Limb (tissue), 2 donors: Measurements from ENCODE around the gene RMND5A.
A peak's percentile ranks its signal among the peaks of the same experiment; 100 is the strongest.
"Not testable (repeated sequence)": the region's sequence is repeated elsewhere in the genome, so short reads cannot be mapped to it uniquely, and the experiment has no call there.

ENCODE experiments used
- DNase-seq, 2 donors: peaks; one replicate each; pipeline ENCODE4 v3.0.0-alpha.2; 2016; ENCODE audit errors: extremely low spot score in 2 of 2

RMND5A gene, protein sequence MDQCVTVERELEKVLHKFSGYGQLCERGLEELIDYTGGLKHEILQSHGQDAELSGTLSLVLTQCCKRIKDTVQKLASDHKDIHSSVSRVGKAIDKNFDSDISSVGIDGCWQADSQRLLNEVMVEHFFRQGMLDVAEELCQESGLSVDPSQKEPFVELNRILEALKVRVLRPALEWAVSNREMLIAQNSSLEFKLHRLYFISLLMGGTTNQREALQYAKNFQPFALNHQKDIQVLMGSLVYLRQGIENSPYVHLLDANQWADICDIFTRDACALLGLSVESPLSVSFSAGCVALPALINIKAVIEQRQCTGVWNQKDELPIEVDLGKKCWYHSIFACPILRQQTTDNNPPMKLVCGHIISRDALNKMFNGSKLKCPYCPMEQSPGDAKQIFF

DNA sequence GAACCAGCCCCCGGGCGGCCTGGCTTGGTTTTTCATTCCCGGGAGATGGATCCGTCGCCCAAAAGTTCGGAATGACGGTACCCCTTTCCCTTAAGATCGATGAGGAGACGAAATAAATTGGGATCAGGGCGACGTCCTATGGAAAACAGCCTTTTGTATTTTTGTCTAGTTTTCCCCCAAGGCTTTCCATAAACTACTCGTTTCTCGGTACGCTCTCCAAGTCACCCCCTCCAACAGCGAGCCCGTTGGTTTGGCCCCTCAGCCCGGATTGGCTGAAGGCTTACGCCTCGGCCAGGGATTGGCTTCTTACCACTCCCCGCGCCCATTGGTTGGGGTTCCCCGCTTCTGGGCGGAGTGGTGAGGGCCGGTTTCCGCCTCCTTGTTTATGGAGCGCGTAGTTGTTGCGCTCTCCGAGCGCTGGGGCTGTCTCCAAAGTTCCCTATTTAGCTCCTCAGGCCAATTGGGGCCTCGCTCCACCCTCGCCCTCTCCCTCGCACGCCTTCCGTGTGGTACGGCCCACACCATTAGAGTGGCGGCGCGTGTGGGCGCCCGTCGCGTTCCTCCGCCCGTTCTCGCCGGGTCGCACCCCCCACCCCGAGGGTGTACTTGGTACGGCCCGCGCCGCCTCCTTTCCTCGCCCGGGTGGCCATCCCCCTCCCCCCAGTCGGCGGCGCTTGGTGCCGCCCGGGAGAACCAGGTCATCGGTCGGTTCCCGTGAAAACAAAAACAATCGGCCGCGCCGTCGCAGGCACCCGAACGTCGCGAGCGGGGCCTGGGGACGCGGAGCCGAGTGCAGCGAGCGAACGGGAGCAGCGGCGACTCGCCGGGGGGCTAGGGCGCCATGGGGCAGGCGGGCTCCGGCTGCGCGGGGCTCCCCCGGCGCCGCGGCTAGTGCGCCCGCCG is at the start of gene RMND5A:
RMND5A (plus strand) TSS at position 655 of the 903 bp plus-strand sequence. CDS start 377 bp downstream, outside the sequence.
- peak; percentile 86 to 94 for DNase-seq

DNA sequence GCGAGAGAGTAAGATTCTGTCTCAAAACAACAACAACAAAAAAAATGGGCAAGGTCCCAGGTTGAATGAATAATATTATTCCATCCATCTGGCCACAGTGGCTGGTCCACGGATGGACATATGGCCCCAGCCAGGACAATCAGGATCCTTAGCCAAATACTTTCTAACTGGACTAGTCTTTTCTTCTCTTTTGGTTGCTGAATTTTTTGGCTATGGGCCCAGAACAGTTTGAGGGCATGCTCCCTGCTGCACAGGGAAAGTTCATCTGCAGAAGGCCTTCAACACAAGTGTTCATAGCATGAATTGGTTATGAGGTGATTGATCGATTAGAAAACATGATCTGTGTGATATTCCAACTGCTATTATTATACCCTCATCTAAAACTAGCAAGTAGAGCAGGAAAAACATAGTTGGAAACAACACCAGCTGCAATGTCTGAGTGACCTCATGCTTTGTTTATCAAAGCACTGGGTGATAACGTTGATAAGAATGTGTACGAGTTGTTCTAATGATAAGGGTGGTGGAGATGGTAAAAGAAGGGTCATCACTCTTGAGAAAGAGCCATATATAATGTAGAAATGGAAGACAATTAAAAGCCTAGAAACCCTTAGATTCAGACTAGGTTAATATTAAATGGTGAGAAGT is 48.6 kb upstream of the RMND5A start:
- no peak for DNase-seq

DNA sequence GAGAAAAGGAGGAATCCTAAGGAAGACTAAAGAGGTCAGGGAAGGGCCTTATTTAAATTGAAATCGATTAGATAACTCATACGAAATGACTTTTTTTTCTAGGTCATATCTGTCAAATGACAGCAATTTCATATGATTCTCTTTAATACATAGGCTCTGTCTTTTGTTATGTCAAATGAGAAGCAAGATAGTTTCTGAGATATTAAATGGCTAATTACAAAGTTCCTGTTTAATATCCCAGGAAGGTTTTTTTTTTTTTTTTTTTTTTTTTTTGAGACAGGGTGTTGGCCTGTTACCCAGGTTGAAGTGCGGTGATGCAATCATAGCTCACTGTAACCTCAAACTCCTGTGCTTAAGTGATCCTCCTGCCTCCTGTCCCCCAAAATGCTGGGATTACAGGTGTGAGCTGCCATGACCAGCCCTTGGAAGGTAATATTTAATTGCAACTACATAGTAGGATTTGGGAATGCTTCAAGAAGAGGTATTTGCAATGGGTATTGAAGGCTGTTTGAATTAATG is 48.0 kb upstream of the RMND5A start:
- DNase-seq: no peak

DNA sequence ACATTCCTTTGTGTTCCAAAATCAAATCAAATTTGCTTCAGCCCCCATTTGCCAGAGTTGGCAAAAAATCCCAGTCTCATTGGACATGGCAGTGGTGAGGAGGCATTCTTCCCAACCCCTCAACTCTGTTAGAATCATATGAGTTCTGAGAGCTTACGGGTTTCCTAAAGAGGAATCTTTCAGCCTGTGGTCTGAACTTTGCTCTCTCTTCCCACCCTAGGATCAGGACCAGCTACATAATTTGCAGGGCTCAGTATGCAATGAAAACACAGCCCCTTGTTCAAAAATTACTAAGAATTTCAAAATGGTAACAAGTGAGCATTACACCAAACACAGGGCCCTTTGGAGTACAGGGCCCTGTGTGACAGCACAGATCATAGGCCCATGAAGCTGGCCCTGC is 47.1 kb upstream of the RMND5A start:
- DNase-seq: no peak

DNA sequence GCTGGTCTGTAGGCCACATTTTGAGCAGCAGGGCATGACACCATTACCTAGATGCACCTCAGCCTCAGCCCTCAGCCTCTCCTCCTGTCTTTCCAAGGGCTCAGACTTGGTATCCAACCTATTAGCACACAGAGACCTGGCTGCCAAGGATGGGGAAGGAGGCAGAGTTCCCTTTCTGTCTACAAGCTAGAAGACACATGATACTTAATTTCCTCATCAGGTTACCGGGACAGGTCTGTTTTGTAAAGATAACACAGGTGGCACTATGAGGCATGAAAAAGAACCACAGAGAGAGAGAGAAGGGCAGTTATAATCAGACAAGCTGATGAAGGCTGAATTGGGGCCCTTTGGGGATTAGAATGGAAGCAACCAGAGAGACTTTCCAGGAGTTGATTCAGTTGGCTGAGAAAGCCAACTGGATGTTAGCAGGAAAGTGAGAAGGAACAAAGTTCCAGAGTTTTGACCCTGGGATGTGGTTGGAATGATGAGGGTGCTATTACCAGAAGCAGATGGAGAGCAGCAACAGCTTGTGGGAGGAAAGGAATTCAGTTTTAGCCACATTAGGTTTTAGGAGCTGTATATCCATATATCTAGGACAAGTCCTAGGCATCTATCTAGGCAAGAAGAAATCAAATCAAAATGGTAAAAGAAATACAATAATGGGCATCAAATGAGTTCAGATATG is 46.0 kb upstream of the RMND5A start:
- no peak for DNase-seq

DNA sequence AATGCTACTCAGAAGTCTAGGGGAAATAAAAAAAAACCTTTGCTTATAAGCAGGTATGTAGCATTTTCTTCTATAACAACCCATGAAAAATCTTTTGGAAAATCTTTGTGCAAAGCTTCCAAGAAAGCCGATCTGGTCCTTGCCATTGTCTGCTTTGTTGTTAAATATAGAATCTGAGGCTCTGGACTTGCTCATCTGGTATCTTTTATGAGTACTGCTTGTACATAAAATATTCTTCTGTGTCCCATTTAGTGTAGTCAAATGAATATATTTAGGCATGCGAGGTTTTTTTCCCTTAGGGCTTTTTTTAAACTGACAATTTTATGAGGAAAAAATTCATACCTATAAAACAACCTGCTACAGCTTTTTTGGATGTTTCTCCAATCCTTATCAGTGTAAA is 45.0 kb upstream of the RMND5A start:
- DNase-seq: no peak

DNA sequence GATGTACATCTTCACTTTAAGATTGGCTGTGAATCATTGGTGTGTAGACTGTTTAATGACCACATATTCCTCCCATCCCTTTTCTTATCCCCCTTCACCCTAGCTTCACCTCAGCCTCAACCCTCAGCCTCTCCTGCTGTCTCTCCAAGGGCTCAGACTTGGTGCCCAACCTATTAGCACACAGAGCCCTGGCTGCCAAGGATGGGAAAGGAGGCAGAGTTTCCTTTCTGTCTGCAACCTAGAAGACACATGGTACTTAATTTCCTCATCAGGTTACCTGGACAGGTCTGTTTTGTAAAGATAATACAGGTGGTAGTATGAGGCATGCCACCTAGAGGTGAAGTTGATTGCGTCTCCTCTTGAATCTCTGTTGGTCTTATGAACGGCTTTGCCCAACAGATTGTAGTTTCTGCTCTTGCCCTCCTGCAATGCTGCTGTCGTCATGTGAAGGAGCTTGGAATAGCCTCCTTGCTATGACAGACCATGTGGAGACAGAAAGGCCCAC is 44.5 kb upstream of the RMND5A start:
- DNase-seq: no peak

DNA sequence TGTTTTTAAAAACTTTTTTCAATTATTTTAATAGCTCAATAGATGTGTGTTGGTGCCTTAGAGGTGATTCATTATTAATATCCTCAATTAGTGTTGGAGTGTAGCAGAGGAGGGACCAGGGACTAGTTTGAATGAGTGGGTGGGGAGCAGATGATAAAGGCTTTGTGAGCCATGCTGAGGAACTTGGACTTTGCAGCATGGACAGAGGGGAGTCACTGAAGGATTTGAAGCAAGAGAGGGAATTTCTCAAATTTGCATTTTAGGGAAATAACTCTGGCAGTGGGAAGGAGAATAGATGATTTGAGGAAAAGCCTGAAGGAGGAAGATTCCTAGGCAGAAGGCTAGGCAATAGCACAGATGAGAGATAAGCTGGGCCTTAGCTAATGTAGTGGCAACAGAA is 42.3 kb upstream of the RMND5A start:
- no peak for DNase-seq

DNA sequence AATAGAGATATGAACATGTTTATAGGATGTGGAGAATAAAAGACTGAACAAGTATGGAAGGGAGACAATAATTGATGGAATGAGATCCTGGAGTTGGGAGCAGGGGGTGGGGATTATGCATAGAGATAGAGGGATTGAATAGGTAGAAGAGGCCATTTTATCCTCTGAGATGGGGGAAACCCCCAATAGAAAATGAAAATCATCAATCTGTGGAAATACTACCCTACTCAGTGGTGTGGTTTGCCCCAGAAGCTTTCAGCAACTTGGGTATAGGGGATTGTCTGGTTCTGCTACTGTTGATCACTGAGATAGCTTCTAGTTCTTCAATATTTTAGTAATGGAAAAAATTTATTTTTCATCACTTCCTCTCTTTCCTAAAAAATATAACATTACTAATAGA is 41.1 kb upstream of the RMND5A start:
- no peak for DNase-seq

DNA sequence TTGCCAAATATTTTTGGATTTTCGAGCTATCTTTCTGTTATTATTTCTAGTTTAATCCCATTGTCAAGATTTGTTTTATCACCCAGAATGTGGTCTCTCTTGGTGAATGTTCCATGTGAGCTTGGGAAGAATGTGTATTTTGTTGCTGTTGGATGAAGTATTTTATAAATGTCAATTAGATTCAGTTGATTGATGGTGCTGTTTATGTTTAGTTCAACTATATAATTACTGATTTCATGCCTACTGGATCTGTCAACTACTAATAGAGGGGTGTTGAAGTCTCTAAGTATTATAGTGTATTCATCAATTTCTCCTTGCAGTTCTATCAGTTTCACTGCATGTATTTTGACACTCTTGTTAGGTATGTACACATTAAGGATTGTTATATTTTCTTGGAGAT is 34.7 kb upstream of the RMND5A start:
- DNase-seq: no peak

DNA sequence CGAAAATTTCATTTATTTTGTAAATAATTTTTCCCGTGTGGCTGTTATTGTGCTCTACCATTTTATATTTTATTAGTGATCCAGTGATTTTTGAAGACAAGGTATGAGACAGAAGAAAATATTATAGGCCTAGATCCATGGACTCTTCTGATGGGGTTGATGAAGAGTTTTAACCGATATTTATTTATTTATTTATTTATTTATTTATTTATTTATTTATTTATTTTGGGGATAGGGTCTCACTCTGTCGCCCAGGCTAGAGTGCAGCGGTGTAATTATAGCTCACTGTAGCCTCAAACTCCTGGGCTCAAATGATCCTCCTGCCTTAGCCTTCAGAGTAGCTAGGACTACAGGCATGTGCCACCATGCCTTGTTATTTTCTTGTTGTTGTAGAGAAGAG is 33.6 kb upstream of the RMND5A start:
- DNase-seq: no peak

DNA sequence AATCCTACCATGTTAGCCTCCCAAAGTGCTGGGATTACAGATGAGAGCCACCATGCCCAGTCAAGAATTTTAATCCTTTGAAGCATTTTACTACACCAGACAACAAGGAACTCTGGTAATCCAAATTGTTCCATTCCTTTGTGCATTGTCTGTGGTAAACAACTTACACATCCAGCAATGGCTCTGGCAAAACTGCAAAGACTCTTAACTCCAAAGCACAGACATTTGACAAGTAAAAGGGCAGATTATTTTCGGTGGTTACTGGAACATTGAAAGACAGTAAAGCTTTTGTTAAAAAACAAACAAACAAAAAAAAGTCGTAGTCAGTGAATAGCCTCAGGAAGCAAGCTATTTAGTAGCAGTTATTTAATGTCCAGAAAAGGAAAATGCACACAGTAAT is 33.2 kb upstream of the RMND5A start:
- no peak for DNase-seq

DNA sequence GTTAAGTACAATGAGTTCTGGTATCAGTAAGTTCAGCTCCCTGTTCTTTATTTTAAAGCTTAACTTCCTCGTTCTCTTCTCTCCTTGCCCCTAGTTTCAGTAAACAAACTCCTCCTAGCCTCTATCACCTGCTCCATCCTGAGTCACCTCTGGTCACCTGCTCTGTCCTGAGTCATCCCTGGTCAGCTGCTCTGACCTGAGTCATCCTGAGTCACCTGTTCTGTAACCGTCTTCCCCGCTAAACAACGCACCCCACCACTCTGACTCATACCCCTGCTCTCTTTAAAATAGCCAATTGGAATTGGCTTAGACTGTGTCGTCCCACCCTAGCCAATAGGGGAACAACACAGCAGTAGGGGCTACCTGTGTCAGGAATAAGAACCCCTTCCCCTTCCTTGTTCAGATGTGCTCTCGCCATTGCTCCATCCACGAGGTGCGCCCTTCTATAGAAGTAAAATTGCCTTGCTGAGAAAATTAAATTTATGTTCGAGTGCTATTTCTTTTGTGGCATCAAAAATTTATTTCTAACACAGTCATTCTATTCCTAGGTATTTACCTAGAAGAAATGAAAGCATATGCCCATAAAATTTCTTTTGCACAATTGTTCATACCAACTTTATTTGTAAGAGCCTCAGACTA is 24.9 kb upstream of the RMND5A start:
- no peak for DNase-seq

DNA sequence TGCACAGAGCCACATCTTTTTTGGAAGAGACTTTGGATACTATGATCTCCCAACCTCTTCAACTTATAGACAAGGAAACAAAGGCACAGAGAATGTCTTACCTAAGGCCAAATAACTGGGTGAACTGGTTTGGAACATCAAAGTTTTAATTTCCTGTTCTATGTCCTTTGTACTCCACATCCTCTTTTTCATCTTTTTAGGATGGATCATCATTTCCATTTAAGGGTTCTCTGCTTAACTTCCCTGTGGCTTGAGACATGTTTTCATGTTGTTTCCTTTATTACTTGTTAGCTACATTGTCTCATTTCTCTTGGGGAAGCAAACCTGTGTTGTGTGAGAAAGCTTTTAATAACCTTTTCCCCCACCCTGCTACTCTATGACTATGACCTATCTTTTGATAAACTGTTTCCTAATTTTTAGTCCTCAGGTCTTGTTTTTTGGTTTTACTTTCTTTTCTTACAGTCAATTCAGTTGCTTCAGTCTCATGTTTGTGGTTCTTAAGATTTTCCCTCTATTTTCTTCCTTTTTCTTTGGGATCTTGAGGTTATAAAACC is 22.5 kb upstream of the RMND5A start:
- no peak for DNase-seq

DNA sequence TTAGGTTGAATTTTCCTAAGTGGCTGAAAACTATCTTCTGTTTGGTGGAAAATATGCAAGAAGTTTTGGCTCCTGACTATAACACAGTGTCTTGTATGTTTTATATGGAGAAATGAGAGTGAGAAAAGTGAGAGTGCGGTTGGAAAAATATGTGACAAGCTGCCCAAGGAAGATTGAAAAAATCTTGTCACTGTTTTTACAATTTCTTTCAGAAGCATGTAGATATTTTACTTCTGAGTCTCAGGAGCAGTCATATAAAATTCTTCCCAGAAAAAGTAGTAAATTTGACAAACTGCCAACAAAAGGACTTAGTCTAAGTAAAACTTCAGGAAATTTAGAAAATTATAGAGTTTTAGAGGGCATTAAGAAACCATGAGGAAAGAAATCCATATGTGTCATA is 19.4 kb upstream of the RMND5A start:
- DNase-seq: peak in 1 of 2 donors; percentile 32

DNA sequence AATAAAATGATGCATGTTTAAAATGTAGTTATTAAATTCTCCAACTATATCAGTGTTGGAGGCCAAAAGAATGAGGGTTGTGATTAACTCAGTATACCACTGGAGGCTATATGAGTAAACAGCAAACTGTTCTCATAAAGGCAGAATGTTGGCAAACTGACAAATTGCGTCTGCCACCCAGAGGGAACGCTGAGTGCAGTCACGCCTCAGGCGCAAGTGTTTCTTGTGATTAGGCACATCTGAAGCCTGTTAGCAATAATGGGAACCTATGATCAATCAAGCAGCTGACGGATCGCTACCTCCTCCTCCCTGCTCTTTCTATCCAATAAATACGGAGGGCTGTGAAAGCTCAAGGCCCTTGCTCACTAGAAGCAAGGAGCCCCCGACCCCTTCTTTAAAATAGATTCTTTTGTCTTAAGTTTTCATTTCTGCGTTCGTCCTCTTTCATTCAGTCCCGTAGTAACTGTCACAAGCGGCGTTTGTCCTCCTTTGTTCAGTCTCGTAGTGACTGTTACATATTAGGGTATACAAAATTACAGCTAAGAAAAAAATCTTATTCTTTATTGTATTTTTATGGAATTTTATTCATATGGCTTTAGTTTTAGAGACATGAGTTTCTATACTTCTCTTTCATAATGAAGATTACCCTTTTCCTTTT is 16.3 kb upstream of the RMND5A start:
- peak in 1 of 2 donors; percentile 41 for DNase-seq

DNA sequence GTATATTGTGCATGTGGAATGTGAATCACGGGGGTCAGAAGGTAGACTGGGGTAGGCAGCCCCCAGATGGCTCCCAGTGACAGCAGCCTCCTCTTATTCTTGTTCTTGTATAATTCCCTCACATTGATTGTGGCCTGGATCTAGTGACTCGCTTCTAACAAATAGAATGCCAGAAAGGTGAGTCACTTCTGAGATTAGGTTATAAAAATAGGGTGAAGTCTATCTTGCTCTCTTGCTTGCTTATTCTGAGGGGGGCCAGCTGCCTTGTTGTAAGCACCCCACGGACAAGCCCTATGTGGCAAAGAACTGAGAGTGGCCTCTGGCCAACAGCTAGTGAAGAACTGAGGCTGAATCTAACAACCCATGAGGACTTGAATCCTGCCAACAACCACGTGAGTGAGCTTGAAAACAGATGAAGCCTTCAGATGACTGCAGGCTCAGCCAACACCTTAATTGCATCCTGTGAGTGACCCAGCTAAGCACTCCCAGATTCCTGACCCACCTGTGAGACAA is 15.6 kb upstream of the RMND5A start:
- DNase-seq: no peak

DNA sequence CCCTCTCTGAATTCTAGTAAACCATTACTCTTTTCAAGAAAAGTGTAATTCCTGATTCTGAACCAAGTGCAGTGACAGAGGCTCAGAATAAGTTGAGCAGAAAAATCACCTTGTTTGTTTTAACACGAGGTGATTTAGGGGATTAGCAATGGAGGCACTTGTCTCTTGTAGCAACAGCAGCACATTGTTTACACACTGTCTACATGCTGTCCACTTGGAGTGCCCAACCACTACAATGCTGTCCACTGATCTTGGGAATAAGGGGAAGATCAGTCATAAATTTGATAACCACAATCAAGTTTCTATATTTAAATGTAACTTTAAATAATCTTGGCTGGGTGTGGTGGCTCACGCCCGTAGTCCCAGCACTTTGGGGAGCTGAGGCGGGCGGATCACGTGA is 13.9 kb upstream of the RMND5A start:
- DNase-seq: no peak

DNA sequence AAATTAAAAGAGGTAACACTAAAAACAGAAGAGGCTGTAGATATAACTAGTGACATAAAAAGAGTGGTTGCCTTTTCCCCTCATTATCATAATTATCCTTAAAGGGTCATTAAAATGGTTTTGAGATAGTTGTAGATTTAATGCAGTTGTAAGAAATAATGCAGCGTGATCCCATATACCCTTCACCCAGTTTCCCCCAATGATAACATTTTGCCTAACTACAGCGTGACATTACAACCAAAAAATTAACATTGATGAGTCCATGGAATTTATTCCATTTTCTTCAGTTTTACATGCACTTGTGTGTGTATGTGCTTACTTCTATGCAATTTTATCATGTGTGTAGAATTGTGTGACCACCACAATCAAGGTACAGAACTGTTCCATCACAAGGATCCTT is 13.2 kb upstream of the RMND5A start:
- no peak for DNase-seq

DNA sequence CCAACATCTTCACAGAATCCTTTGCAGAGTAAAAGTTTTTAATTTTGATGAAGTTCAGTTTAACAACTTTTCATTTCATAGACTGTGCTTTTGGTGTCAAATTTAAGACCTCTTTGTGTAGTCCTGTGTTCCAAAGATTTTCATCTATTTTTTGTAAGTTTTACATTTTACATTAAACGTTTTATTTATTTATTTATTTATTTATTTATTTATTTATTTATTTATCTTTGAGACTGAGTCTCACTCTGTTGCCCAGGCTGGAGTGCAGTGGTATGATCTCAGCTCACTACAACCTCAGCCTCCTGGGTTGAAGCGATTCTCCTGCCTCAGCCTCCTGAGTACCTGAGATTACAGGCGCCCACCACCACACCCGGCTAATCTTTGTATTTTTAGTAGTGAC is 12.0 kb upstream of the RMND5A start:
- not testable (repeated sequence) for DNase-seq
